ENCODE results near the gene ARVCF.

GRCh38 chr22:20036084-20036482 lies 19.5 kb upstream of the ARVCF start:
- TF ChIP-seq POLR2AphosphoS5 (IDR thresholded peaks at IDR 0.05; ENCODE audit: low read depth, low read length): no peak
- TF ChIP-seq POLR2A (IDR thresholded peaks at IDR 0.05; ENCODE audit: low read depth, low read length): no peak
